AG09319 (cell line): ENCODE results near the gene NPAP1.

Experiments used
- DNase-seq: peaks from one replicate; pipeline ENCODE4 v3.0.0-alpha.2; 2010; ENCODE audit warnings: low read depth; ENCODE audit errors: extremely low read depth
- CTCF ChIP-seq: IDR thresholded peaks from 2 replicates; pipeline ENCODE4 v1.5.1; 2011; ENCODE audit warnings: low read depth, mild to moderate bottlenecking, inconsistent platforms, low read length, moderate library complexity

The NPAP1 gene

GRCh38 chr15:24696842-24697241 is 21.3 kb downstream of the NPAP1 start:
- no peak for DNase-seq
- no peak for TF ChIP-seq CTCF

- DNase-seq: no peak
- TF ChIP-seq CTCF: no peak
Observed at GRCh38 chr15:24718289-24719082, 42.9 kb downstream of the NPAP1 start.

- no peak for TF ChIP-seq CTCF
- DNase-seq: no peak
Observed at GRCh38 chr15:24729760-24730159, 54.2 kb downstream of the NPAP1 start.
